Measurements from ENCODE around the gene MSH3.

DNA sequence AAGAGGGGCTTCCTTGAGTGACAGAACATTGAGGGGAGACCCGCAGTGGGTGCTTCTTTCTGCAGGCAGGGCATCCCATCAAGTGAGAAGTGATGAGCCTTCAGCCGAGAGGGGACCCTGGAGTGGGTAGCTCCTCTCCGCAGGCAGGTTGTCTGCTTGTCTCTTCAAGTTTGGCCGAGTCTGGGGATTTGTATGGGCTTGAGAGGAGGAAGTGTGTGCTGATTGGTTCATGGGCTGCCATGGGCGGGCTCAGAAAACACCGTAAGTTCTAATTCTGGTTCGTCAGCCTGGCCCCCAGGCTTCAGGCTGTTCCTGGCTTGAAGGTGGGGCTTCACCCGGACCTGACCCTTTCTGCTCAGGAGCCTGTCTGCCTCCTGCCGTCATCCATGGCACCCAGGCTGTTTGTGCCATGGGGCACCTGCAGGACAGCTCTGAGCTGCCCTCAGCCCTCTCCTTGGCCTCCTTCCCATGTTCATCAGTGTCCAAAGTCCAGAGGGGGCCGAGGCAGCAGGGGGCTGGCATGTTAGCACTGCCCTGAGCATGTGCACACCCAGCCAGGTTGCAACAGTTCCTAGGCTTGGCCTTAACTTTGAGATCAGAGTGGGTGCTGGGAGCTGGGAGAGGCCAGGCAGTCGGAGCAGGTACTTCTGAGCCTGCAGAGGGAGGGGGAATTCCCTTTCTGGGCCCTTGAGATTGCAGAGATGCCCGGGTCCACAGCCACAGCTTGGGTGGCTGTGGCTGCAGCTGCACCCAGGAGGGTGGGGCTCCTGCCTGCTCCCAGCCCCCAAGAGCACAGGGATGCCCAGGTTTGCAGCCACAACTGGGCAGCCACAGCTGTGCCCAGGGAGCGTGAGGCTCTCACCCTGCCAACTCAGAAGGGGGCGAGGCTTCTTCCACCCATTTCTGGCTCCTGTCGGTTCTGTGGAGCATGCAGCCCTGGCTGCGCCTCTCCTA, 13.8 kb downstream of the MSH3 start:
- TF ChIP-seq, protein P1, sequence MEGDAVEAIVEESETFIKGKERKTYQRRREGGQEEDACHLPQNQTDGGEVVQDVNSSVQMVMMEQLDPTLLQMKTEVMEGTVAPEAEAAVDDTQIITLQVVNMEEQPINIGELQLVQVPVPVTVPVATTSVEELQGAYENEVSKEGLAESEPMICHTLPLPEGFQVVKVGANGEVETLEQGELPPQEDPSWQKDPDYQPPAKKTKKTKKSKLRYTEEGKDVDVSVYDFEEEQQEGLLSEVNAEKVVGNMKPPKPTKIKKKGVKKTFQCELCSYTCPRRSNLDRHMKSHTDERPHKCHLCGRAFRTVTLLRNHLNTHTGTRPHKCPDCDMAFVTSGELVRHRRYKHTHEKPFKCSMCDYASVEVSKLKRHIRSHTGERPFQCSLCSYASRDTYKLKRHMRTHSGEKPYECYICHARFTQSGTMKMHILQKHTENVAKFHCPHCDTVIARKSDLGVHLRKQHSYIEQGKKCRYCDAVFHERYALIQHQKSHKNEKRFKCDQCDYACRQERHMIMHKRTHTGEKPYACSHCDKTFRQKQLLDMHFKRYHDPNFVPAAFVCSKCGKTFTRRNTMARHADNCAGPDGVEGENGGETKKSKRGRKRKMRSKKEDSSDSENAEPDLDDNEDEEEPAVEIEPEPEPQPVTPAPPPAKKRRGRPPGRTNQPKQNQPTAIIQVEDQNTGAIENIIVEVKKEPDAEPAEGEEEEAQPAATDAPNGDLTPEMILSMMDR (IDR thresholded peaks at IDR 0.05; ENCODE audit: control extremely low read depth in 1 of 3, insufficient read depth in 1 of 3, low read depth in 1 of 3, low read length in 3 of 3), result no peak
- TF ChIP-seq GTF2F1 (IDR thresholded peaks at IDR 0.05; ENCODE audit: borderline replicate concordance, low read depth, low read length) (no peak), EP300 (IDR thresholded peaks at IDR 0.05; ENCODE audit: borderline replicate concordance in 1 of 2, low read depth in 2 of 2, low read length in 2 of 2) (no peak), CREB1 (IDR thresholded peaks at IDR 0.05) (no peak), SP1 (IDR thresholded peaks at IDR 0.05; ENCODE audit: low read depth, low read length) (no peak), TEAD4 (IDR thresholded peaks at IDR 0.05; ENCODE audit: low read depth, low read length) (no peak), ZNF274 (IDR thresholded peaks at IDR 0.05; ENCODE audit: borderline replicate concordance, extremely low read depth, low read length) (no peak), CHD1 (IDR thresholded peaks at IDR 0.05; ENCODE audit: low read depth, low read length) (no peak), CEBPB (IDR thresholded peaks at IDR 0.05; ENCODE audit: low read depth, low read length) (no peak), NRF1 (IDR thresholded peaks at IDR 0.05; ENCODE audit: low read depth, low read length) (no peak)

Measured in H1 (cell line).